ENCODE results near the gene SRRM3. TPM values are rescaled to one million over a fixed set of nuclear protein-coding genes. Genes with fewer than 3 reads are reported as not detected.
A peak's percentile ranks its signal among the peaks of the same experiment; 100 is the strongest.

The SRRM3 gene
- total and polyA plus RNA-seq, 2 experiments from 2014 or later = 0.39 to 0.65 TPM

- Histone ChIP-seq H3K79me2 (ENCODE audit: insufficient read depth) (no peaks in the 10 kb centered on the region), H4K20me1 (ENCODE audit: insufficient read depth) (no peaks in the 10 kb centered on the region), H3K9ac (no peak overlapping the region), H2AFZ (no peak overlapping the region), H3K36me3 (ENCODE audit: low read depth) (no peaks in the 10 kb centered on the region), H3K4me2 (ENCODE audit: unreplicated experiment) (no peak overlapping the region), H3K27me3 (replicated peaks; ENCODE audit: insufficient read depth) (peaks cover 11% of the 10 kb centered on the region; the same call in 1 of the 2 replicates), H3K4me1 (ENCODE audit: insufficient read depth) (no peaks in the 10 kb centered on the region), H3K9me3 (ENCODE audit: low read depth) (no peaks in the 10 kb centered on the region), H3K9me2 (ENCODE audit: insufficient read depth) (no peaks in the 10 kb centered on the region), H3K27ac (no peak overlapping the region), H3F3A (ENCODE audit: insufficient read depth) (no peaks in the 10 kb centered on the region), H3K4me3 (no peak overlapping the region)
- WGBS, 2 experiments (ENCODE audit: low coverage in 1 of 2, low lambda C conversion rate in 2 of 2, missing lambda C conversion rate in 2 of 2) = 41 to 47% methylated on average over 5 of the region's 5 CpGs
- in situ Hi-C loops (cut with MboI) = no loop called here
- TF ChIP-seq EZH2phosphoT487 (IDR thresholded peaks at IDR 0.05; ENCODE audit: insufficient read depth, low read depth) (no peak), EZH2 (IDR thresholded peaks at IDR 0.05; ENCODE audit: insufficient read depth, poor library complexity, severe bottlenecking) (no peak)
- no peak for DNase-seq
These were observed 21.1 kb downstream of the SRRM3 start for GRCh38 chr7:76222839-76223238.

GRCh38 chr7:76223286-76223972, 21.7 kb downstream of the SRRM3 start:
- Histone ChIP-seq H3K27me3 (replicated peaks; ENCODE audit: insufficient read depth) (0 out of 2 replicates have a peak, but pooled peaks cover 11% of the 10 kb centered on the region), H3F3A (ENCODE audit: insufficient read depth) (no peaks in the 10 kb centered on the region), H3K9ac (no peak overlapping the region), H3K4me1 (ENCODE audit: insufficient read depth) (no peaks in the 10 kb centered on the region), H2AFZ (no peak overlapping the region), H4K20me1 (ENCODE audit: insufficient read depth) (no peaks in the 10 kb centered on the region), H3K79me2 (ENCODE audit: insufficient read depth) (no peaks in the 10 kb centered on the region), H3K9me2 (ENCODE audit: insufficient read depth) (no peaks in the 10 kb centered on the region), H3K4me3 (no peak overlapping the region), H3K9me3 (ENCODE audit: low read depth) (no peaks in the 10 kb centered on the region), H3K27ac (no peak overlapping the region), H3K36me3 (ENCODE audit: low read depth) (no peaks in the 10 kb centered on the region), H3K4me2 (ENCODE audit: unreplicated experiment) (no peak overlapping the region)
- in situ Hi-C loops (cut with MboI) = no loop called here
- WGBS, 2 experiments (ENCODE audit: low coverage in 1 of 2, low lambda C conversion rate in 2 of 2, missing lambda C conversion rate in 2 of 2) = 3 to 10% methylated on average over 3 of the region's 3 CpGs
- TF ChIP-seq EZH2phosphoT487 (IDR thresholded peaks at IDR 0.05; ENCODE audit: insufficient read depth, low read depth) (no peak), EZH2 (IDR thresholded peaks at IDR 0.05; ENCODE audit: insufficient read depth, poor library complexity, severe bottlenecking) (no peak)
- no peak for DNase-seq

GRCh38 chr7:76224695-76225094, 23.0 kb downstream of the SRRM3 start:
- Histone ChIP-seq H3K27ac (no peak overlapping the region), H3K9me2 (ENCODE audit: insufficient read depth) (no peaks in the 10 kb centered on the region), H3K9ac (no peak overlapping the region), H3K79me2 (ENCODE audit: insufficient read depth) (no peaks in the 10 kb centered on the region), H3K4me1 (ENCODE audit: insufficient read depth) (no peaks in the 10 kb centered on the region), H3K4me2 (ENCODE audit: unreplicated experiment) (no peak overlapping the region), H3F3A (ENCODE audit: insufficient read depth) (no peaks in the 10 kb centered on the region), H2AFZ (no peak overlapping the region), H4K20me1 (ENCODE audit: insufficient read depth) (no peaks in the 10 kb centered on the region), H3K27me3 (replicated peaks; ENCODE audit: insufficient read depth) (0 out of 2 replicates have a peak, but pooled peaks cover 6% of the 10 kb centered on the region), H3K9me3 (ENCODE audit: low read depth) (no peaks in the 10 kb centered on the region), H3K36me3 (ENCODE audit: low read depth) (no peaks in the 10 kb centered on the region), H3K4me3 (no peak overlapping the region)
- 41 to 42% methylated on average over 11 of the region's 11 CpGs for WGBS, 2 experiments (ENCODE audit: low coverage in 1 of 2, low lambda C conversion rate in 2 of 2, missing lambda C conversion rate in 2 of 2)
- in situ Hi-C loops (cut with MboI) = no loop called here
- no peak for DNase-seq
- TF ChIP-seq EZH2 (IDR thresholded peaks at IDR 0.05; ENCODE audit: insufficient read depth, poor library complexity, severe bottlenecking) (no peak), EZH2phosphoT487 (IDR thresholded peaks at IDR 0.05; ENCODE audit: insufficient read depth, low read depth) (no peak)

GRCh38 chr7:76225379-76225778, 23.7 kb downstream of the SRRM3 start:
- DNase-seq = peak; percentile 43
- no peak for TF ChIP-seq EZH2 (IDR thresholded peaks at IDR 0.05; ENCODE audit: insufficient read depth, poor library complexity, severe bottlenecking)
- no peak for TF ChIP-seq EZH2phosphoT487 (IDR thresholded peaks at IDR 0.05; ENCODE audit: insufficient read depth, low read depth)
- H2AFZ ChIP-seq = no peak overlapping the region

More at GRCh38 chr7:76225379-76225778, 23.7 kb downstream of the SRRM3 start:
- Histone ChIP-seq H3K9me2 (ENCODE audit: insufficient read depth) (no peaks in the 10 kb centered on the region), H3K9me3 (ENCODE audit: low read depth) (no peaks in the 10 kb centered on the region), H3K36me3 (ENCODE audit: low read depth) (no peaks in the 10 kb centered on the region), H3K27me3 (replicated peaks; ENCODE audit: insufficient read depth) (0 out of 2 replicates have a peak, but pooled peaks cover 6% of the 10 kb centered on the region), H3K4me2 (ENCODE audit: unreplicated experiment) (no peak overlapping the region), H3K9ac (no peak overlapping the region), H3K4me3 (no peak overlapping the region), H3K27ac (no peak overlapping the region), H4K20me1 (ENCODE audit: insufficient read depth) (no peaks in the 10 kb centered on the region), H3K79me2 (ENCODE audit: insufficient read depth) (no peaks in the 10 kb centered on the region), H3K4me1 (ENCODE audit: insufficient read depth) (no peaks in the 10 kb centered on the region), H3F3A (ENCODE audit: insufficient read depth) (no peaks in the 10 kb centered on the region)
- in situ Hi-C loops (cut with MboI) = no loop called here
- 13 to 15% methylated on average over 8 to 11 of the region's 11 CpGs for WGBS, 2 experiments (ENCODE audit: low coverage in 1 of 2, low lambda C conversion rate in 2 of 2, missing lambda C conversion rate in 2 of 2)
